ENCODE data around the gene SPOCK3. TPM values are rescaled to one million over a fixed set of nuclear protein-coding genes. Genes with fewer than 3 reads are reported as not detected.
"Not testable (repeated sequence)": the region's sequence is repeated elsewhere in the genome, so short reads cannot be mapped to it uniquely, and the experiment has no call there.

SPOCK3 gene
- polyA plus RNA-seq, 2 donors = 0.04 to 0.08 TPM

DNA sequence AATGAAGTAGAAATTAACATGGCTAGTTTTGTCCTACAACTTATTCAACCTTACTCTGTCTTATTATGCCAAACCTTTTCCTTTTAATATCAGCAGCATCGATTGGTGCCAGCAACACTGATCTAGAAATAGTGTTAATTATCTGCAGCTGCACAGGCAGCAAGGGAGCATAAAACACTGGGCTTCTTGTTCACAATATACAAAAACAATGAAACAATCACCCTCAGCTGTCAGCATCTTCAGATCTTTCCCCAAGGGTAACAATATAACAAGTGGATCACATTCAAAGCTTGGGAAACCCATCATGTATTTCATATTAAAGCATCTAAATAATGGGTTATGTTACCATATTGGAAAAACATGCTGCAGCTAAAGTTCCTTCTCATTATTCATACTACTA is 238.1 kb downstream of the SPOCK3 start:
- Histone ChIP-seq H3K36me3 (ENCODE audit: control insufficient read depth in 2 of 2, insufficient read depth in 2 of 2, low read length in 1 of 2) (no peaks in the 10 kb centered on the region), H3K4me1 (ENCODE audit: control insufficient read depth in 2 of 2, insufficient read depth in 2 of 2, low read length in 1 of 2) (no peaks in the 10 kb centered on the region), H3K27me3 (ENCODE audit: control insufficient read depth in 1 of 2, insufficient read depth in 2 of 2, low read length in 2 of 2) (no peaks in the 10 kb centered on the region), H3K4me3 (ENCODE audit: low read depth in 1 of 2, low read length in 2 of 2) (no peak overlapping the region), H3K9me3 (ENCODE audit: control insufficient read depth in 2 of 2, insufficient read depth in 1 of 2, low read depth in 1 of 2, low read length in 1 of 2) (no peaks in the 10 kb centered on the region), H3K27ac (ENCODE audit: low read depth in 2 of 2, low read length in 1 of 2) (no peak overlapping the region)
- 57 to 66% methylated on average over 1 of the region's 1 CpG for WGBS, 2 donors

DNA sequence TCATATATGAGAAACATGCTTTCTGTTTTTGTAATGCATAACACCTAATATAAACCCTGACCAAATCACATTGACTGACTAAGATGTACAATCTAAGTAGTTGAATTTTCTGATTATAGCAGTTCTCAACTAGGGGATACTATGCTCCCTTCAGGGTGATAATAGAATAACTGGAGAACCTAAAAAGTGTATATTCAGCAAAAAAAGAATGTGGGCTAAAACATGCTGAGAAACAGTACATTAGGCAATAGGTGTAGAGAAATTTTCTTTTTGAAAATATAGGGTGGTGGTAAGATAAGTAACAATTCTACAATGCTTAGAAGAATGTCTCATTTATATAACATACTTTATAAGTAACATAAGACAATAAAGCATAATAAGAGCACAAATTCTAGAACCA is 239.6 kb downstream of the SPOCK3 start:
- H3K36me3 ChIP-seq (ENCODE audit: control insufficient read depth in 2 of 2, insufficient read depth in 2 of 2, low read length in 1 of 2) = no peaks in the 10 kb centered on the region
- no peak overlapping the region for H3K4me3 ChIP-seq (ENCODE audit: low read depth in 1 of 2, low read length in 2 of 2)
- no peaks in the 10 kb centered on the region for H3K27me3 ChIP-seq (ENCODE audit: control insufficient read depth in 1 of 2, insufficient read depth in 2 of 2, low read length in 2 of 2)
- H3K9me3 ChIP-seq (ENCODE audit: control insufficient read depth in 2 of 2, insufficient read depth in 1 of 2, low read depth in 1 of 2, low read length in 1 of 2) = no peaks in the 10 kb centered on the region
- H3K27ac ChIP-seq (ENCODE audit: low read depth in 2 of 2, low read length in 1 of 2) = no peak overlapping the region
- no peaks in the 10 kb centered on the region for H3K4me1 ChIP-seq (ENCODE audit: control insufficient read depth in 2 of 2, insufficient read depth in 2 of 2, low read length in 1 of 2)

DNA sequence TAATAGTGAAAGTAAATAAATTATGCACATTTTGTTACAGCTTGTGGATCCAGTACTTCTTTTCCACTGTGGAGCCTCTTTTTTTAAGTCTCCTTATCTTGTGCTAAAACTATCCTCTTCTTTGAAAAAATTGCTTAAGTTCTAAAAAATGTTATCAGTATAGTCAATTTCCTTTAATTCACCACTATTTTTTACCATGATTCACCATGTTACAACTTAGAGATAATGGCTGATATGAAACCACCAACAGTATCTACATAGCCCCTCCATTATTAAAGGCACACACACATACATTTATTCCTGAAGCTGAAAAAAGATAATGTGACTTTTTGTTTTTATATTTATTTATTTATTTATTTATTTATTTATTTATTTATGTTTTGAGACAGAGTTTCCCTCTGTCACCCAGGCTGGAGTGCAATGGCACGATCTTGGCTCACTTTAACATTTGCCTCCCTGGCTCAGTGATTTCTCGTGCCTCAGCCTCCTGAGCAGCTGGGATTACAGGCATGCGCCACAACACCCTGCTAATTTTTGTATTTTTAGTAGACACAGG is 243.2 kb downstream of the SPOCK3 start:
- H3K36me3 ChIP-seq (ENCODE audit: control insufficient read depth in 2 of 2, insufficient read depth in 2 of 2, low read length in 1 of 2) = no peaks in the 10 kb centered on the region
- H3K4me3 ChIP-seq (ENCODE audit: low read depth in 1 of 2, low read length in 2 of 2) = no peak overlapping the region
- no peaks in the 10 kb centered on the region for H3K4me1 ChIP-seq (ENCODE audit: control insufficient read depth in 2 of 2, insufficient read depth in 2 of 2, low read length in 1 of 2)
- no peaks in the 10 kb centered on the region for H3K27me3 ChIP-seq (ENCODE audit: control insufficient read depth in 1 of 2, insufficient read depth in 2 of 2, low read length in 2 of 2)
- no peaks in the 10 kb centered on the region for H3K9me3 ChIP-seq (ENCODE audit: control insufficient read depth in 2 of 2, insufficient read depth in 1 of 2, low read depth in 1 of 2, low read length in 1 of 2)
- H3K27ac ChIP-seq (ENCODE audit: low read depth in 2 of 2, low read length in 1 of 2) = no peak overlapping the region
- 86 to 92% methylated on average over 3 of the region's 3 CpGs for WGBS, 2 donors

DNA sequence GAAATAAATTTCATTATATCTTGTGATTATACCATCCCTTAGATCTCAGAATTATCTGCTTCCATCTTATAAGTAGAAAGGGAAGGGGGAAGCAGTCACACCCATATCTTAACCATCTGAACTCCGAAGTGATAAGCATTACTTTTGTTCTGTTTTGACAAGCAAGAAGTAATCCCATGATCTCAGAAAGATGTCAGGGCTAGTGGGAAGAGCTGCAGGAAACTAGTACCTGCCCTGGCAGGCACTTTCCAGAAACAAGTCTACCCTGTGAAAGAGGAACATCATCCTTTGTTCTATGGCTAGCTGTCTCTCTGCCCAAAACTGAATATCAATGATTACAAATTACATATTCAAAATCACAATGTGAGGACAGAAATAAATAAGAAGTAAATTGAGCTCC is 244.4 kb downstream of the SPOCK3 start:
- Histone ChIP-seq H3K4me3 (ENCODE audit: low read depth in 1 of 2, low read length in 2 of 2) (no peak overlapping the region), H3K4me1 (ENCODE audit: control insufficient read depth in 2 of 2, insufficient read depth in 2 of 2, low read length in 1 of 2) (no peaks in the 10 kb centered on the region), H3K27ac (ENCODE audit: low read depth in 2 of 2, low read length in 1 of 2) (no peak overlapping the region), H3K36me3 (ENCODE audit: control insufficient read depth in 2 of 2, insufficient read depth in 2 of 2, low read length in 1 of 2) (no peaks in the 10 kb centered on the region), H3K27me3 (ENCODE audit: control insufficient read depth in 1 of 2, insufficient read depth in 2 of 2, low read length in 2 of 2) (no peaks in the 10 kb centered on the region), H3K9me3 (ENCODE audit: control insufficient read depth in 2 of 2, insufficient read depth in 1 of 2, low read depth in 1 of 2, low read length in 1 of 2) (no peaks in the 10 kb centered on the region)
- 32 to 40% methylated on average over 1 of the region's 1 CpG for WGBS, 2 donors

DNA sequence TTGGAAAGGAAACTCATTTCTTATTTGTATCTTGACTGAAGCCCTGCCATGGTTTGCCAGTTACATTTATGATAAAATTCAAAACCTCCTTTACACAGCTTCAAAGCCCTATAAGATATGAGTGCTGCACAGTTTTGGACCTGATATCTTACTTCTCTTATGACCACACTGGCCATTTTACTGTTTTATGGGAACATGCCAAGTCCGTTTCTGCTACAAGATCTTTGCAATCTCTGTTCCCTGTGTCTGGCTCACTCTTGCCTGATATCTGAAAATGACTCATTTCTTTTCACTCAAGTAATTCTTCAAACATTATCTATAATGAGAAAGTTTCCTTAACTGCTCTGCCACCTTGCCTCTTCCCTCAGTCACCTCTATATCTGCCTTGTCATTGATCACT is 247.3 kb downstream of the SPOCK3 start:
- H3K4me1 ChIP-seq (ENCODE audit: control insufficient read depth in 2 of 2, insufficient read depth in 2 of 2, low read length in 1 of 2) = no peaks in the 10 kb centered on the region
- H3K9me3 ChIP-seq (ENCODE audit: control insufficient read depth in 2 of 2, insufficient read depth in 1 of 2, low read depth in 1 of 2, low read length in 1 of 2) = no peaks in the 10 kb centered on the region
- no peak overlapping the region for H3K4me3 ChIP-seq (ENCODE audit: low read depth in 1 of 2, low read length in 2 of 2)
- no peaks in the 10 kb centered on the region for H3K36me3 ChIP-seq (ENCODE audit: control insufficient read depth in 2 of 2, insufficient read depth in 2 of 2, low read length in 1 of 2)
- WGBS, 2 donors = 40 to 46% methylated on average over 1 of the region's 1 CpG
- no peaks in the 10 kb centered on the region for H3K27me3 ChIP-seq (ENCODE audit: control insufficient read depth in 1 of 2, insufficient read depth in 2 of 2, low read length in 2 of 2)
- no peak overlapping the region for H3K27ac ChIP-seq (ENCODE audit: low read depth in 2 of 2, low read length in 1 of 2)

DNA sequence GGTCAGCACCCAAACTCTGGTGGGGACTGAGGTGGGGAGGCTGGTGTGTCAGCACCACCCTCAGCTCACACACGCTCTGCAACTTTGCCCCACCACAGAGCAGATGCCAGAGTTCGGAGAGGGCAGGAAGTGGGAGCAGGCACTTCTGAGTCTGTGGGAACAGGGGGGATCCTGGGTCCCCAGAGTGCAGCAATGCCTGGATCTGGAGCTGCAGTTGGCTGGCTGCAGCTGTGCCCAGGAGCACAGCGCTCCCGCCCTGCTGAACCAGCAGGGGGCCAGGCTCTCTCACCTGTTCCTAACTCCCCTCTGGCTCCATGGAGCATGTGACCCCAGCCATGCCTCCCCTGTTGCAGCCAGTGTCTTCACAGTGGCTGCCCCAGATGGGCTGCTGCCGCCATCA is 252.4 kb downstream of the SPOCK3 start:
- Histone ChIP-seq H3K27me3 (ENCODE audit: control insufficient read depth in 1 of 2, insufficient read depth in 2 of 2, low read length in 2 of 2) (no peaks in the 10 kb centered on the region), H3K4me3 (ENCODE audit: low read depth in 1 of 2, low read length in 2 of 2) (no peak overlapping the region), H3K4me1 (ENCODE audit: control insufficient read depth in 2 of 2, insufficient read depth in 2 of 2, low read length in 1 of 2) (no peaks in the 10 kb centered on the region), H3K9me3 (ENCODE audit: control insufficient read depth in 2 of 2, insufficient read depth in 1 of 2, low read depth in 1 of 2, low read length in 1 of 2) (no peaks in the 10 kb centered on the region), H3K36me3 (ENCODE audit: control insufficient read depth in 2 of 2, insufficient read depth in 2 of 2, low read length in 1 of 2) (no peaks in the 10 kb centered on the region), H3K27ac (ENCODE audit: low read depth in 2 of 2, low read length in 1 of 2) (no peak overlapping the region)
- 92 to 96% methylated on average over 5 of the region's 5 CpGs for whole genome bisulfite sequencing, 2 donors

DNA sequence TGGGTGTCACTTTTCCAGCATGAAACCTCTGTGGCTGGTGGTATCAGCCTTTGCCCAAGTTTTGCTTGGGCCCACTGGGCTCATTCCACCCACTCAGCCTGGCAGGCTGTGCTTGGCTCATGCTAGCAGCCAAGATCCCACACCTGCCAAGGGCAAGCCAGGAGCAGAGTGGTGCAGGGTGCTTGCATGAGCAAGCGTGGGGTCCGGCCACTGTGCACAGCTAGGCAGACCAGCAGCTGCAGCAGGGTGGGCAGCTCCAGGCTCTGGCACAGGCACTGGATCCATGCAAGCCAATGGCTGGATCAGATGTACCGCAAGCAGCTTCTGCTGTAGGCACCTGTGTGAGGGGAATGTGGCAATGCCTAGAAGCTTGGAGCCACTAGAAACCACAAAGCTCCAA is 253.9 kb downstream of the SPOCK3 start:
- no peaks in the 10 kb centered on the region for H3K36me3 ChIP-seq (ENCODE audit: control insufficient read depth in 2 of 2, insufficient read depth in 2 of 2, low read length in 1 of 2)
- no peaks in the 10 kb centered on the region for H3K27me3 ChIP-seq (ENCODE audit: control insufficient read depth in 1 of 2, insufficient read depth in 2 of 2, low read length in 2 of 2)
- no peak overlapping the region for H3K4me3 ChIP-seq (ENCODE audit: low read depth in 1 of 2, low read length in 2 of 2)
- H3K4me1 ChIP-seq (ENCODE audit: control insufficient read depth in 2 of 2, insufficient read depth in 2 of 2, low read length in 1 of 2) = no peaks in the 10 kb centered on the region
- WGBS, 2 donors = 85 to 96% methylated on average over 3 of the region's 3 CpGs
- H3K9me3 ChIP-seq (ENCODE audit: control insufficient read depth in 2 of 2, insufficient read depth in 1 of 2, low read depth in 1 of 2, low read length in 1 of 2) = no peaks in the 10 kb centered on the region
- H3K27ac ChIP-seq (ENCODE audit: low read depth in 2 of 2, low read length in 1 of 2) = no peak overlapping the region

DNA sequence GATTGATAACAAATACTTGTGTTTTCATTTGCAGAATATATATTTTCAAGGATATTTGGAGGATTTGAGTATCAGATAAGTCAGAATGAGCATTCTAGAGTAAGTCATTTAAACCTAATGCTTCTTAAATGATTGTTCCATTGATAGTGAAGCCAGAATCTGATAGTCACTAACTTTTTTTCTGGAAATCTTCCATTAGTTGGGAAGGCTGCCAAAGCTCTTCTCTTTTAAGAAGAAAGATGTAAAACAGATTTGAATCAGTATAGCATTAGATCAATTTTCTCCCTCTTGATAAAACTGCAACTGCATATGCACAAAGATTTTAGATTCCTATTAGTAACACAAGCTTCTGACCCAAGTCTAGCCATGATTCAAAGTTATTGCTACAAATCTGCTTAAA is 256.7 kb downstream of the SPOCK3 start:
- Histone ChIP-seq H3K9me3 (ENCODE audit: control insufficient read depth in 2 of 2, insufficient read depth in 1 of 2, low read depth in 1 of 2, low read length in 1 of 2) (no peaks in the 10 kb centered on the region), H3K4me3 (ENCODE audit: low read depth in 1 of 2, low read length in 2 of 2) (no peak overlapping the region), H3K27ac (ENCODE audit: low read depth in 2 of 2, low read length in 1 of 2) (no peak overlapping the region), H3K27me3 (ENCODE audit: control insufficient read depth in 1 of 2, insufficient read depth in 2 of 2, low read length in 2 of 2) (no peaks in the 10 kb centered on the region), H3K36me3 (ENCODE audit: control insufficient read depth in 2 of 2, insufficient read depth in 2 of 2, low read length in 1 of 2) (no peaks in the 10 kb centered on the region), H3K4me1 (ENCODE audit: control insufficient read depth in 2 of 2, insufficient read depth in 2 of 2, low read length in 1 of 2) (no peaks in the 10 kb centered on the region)

DNA sequence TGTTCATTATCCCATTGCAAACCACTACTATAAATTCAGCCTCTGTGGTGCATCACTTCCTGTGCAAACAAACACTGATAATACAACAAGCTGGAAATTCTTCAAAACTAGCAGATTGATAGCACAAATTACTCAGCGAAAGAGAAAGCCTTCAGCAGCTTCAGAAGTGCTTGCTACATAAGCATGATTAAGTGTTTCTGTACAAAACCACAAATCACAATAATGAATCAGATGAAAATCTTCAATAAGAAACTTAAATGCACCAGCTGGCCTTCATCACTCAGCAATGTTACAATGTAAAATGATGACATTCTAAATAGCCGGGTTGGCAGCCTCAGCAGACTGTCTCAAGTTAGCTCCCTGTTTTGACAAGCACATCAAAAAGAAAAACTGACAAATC is 262.2 kb downstream of the SPOCK3 start:
- 20 to 23% methylated on average over 2 of the region's 2 CpGs for WGBS, 2 donors
- Histone ChIP-seq H3K4me1 (ENCODE audit: control insufficient read depth in 2 of 2, insufficient read depth in 2 of 2, low read length in 1 of 2) (no peaks in the 10 kb centered on the region), H3K9me3 (ENCODE audit: control insufficient read depth in 2 of 2, insufficient read depth in 1 of 2, low read depth in 1 of 2, low read length in 1 of 2) (peaks cover 0 to 3% of the 10 kb centered on the region in 2 donors), H3K27ac (ENCODE audit: low read depth in 2 of 2, low read length in 1 of 2) (no peak overlapping the region), H3K27me3 (ENCODE audit: control insufficient read depth in 1 of 2, insufficient read depth in 2 of 2, low read length in 2 of 2) (no peaks in the 10 kb centered on the region), H3K4me3 (ENCODE audit: low read depth in 1 of 2, low read length in 2 of 2) (no peak overlapping the region), H3K36me3 (ENCODE audit: control insufficient read depth in 2 of 2, insufficient read depth in 2 of 2, low read length in 1 of 2) (no peaks in the 10 kb centered on the region)

DNA sequence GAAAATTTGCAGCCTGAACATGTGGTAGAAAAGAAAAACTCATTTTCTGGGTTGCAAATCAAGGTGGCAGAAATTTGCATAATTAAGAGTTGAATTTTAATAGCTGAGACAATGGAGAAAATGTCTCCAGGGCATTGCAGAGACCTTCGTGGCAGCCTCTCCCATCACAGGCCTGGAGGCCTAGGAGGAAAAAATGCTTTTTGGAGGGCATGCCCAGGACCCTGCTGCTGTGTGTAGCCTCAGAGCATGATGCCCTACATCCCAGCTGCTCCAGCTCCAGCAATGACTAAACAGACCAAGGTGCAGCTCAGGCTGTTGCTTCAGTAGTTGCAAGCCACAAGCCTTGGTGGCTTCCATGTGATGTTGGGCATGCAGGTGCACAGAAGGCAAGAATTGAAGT is 266.1 kb downstream of the SPOCK3 start:
- H3K27ac ChIP-seq (ENCODE audit: low read depth in 2 of 2, low read length in 1 of 2); H3K36me3 ChIP-seq (ENCODE audit: control insufficient read depth in 2 of 2, insufficient read depth in 2 of 2, low read length in 1 of 2); H3K4me3 ChIP-seq (ENCODE audit: low read depth in 1 of 2, low read length in 2 of 2); H3K27me3 ChIP-seq (ENCODE audit: control insufficient read depth in 1 of 2, insufficient read depth in 2 of 2, low read length in 2 of 2); H3K9me3 ChIP-seq (ENCODE audit: control insufficient read depth in 2 of 2, insufficient read depth in 1 of 2, low read depth in 1 of 2, low read length in 1 of 2); H3K4me1 ChIP-seq (ENCODE audit: control insufficient read depth in 2 of 2, insufficient read depth in 2 of 2, low read length in 1 of 2): not testable (repeated sequence)
- WGBS, 2 donors = 40 to 62% methylated on average over 1 of the region's 1 CpG
